ENCODE data around the gene PELI1.
A peak's percentile ranks its signal among the peaks of the same experiment; 100 is the strongest.

Gene PELI1

GRCh38 chr2:64144057-64145013 lies at the start of gene PELI1:
TSS of gene PELI1 (minus strand) at chr2:64144420. CDS start at chr2:64108310, 36,110 bp downstream.
- peak; percentile 84 for DNase-seq

- no peak for DNase-seq
Observed at GRCh38 chr2:64193491-64193890, 49.3 kb upstream of the PELI1 start.

GRCh38 chr2:64192664-64193105 lies 48.5 kb upstream of the PELI1 start:
- no peak for DNase-seq

- no peak for DNase-seq
Observed at GRCh38 chr2:64192125-64192479, 47.9 kb upstream of the PELI1 start.

GRCh38 chr2:64189586-64189985 lies 45.4 kb upstream of the PELI1 start:
- DNase-seq, result no peak

- DNase-seq, result no peak
Observed at GRCh38 chr2:64189167-64189566, 44.9 kb upstream of the PELI1 start.

GRCh38 chr2:64186699-64187605 lies 42.7 kb upstream of the PELI1 start:
- no peak for DNase-seq

- DNase-seq, result no peak
Observed at GRCh38 chr2:64179582-64180321, 35.5 kb upstream of the PELI1 start.

- DNase-seq, result no peak
Observed at GRCh38 chr2:64177315-64177714, 33.1 kb upstream of the PELI1 start.

- no peak for DNase-seq
Observed at GRCh38 chr2:64175419-64176197, 31.4 kb upstream of the PELI1 start.

- no peak for DNase-seq
Observed at GRCh38 chr2:64173156-64174135, 29.2 kb upstream of the PELI1 start.

GRCh38 chr2:64168756-64169155 lies 24.5 kb upstream of the PELI1 start:
- DNase-seq, result no peak

- no peak for DNase-seq
Observed at GRCh38 chr2:64168201-64168600, 24.0 kb upstream of the PELI1 start.

- no peak for DNase-seq
Observed at GRCh38 chr2:64166637-64167420, 22.6 kb upstream of the PELI1 start.

GRCh38 chr2:64166212-64166611 lies 22.0 kb upstream of the PELI1 start:
- no peak for DNase-seq

GRCh38 chr2:64165706-64166105 lies 21.5 kb upstream of the PELI1 start:
- no peak for DNase-seq

- no peak for DNase-seq
Observed at GRCh38 chr2:64164629-64165028, 20.4 kb upstream of the PELI1 start.

GRCh38 chr2:64162516-64162915 lies 18.3 kb upstream of the PELI1 start:
- DNase-seq, result no peak

GRCh38 chr2:64157792-64158191 lies 13.6 kb upstream of the PELI1 start:
- no peak for DNase-seq

- DNase-seq, result no peak
Observed at GRCh38 chr2:64153811-64154210, 9.6 kb upstream of the PELI1 start.

All from KG1 (cell line).